GM13977 (cell line): Measurements from ENCODE around the gene HMGB1.

Experiments used
- DNase-seq: peaks from one replicate; pipeline ENCODE4 v3.0.0; 2012; ENCODE audit warnings: low spot score
- CTCF ChIP-seq: IDR thresholded peaks from 2 replicates; pipeline ENCODE4 v1.5.1; 2012; ENCODE audit warnings: mild to moderate bottlenecking, control low read depth; ENCODE audit not compliant: insufficient read depth; ENCODE audit errors: extremely low read depth, missing control alignments
- in situ Hi-C: fragments of 300-500 bp; cut with MboI; formaldehyde crosslinking; loops from one replicate; pipeline ENCODE4 v1.12.0; 2022; ENCODE audit warnings: low sequenced_read_pairs, low pct_unique_long_range_greater_than_20kb, mixed read lengths, inconsistent platforms; ENCODE audit not compliant: unreplicated experiment

The HMGB1 gene

GRCh38 chr13:30415430-30416030, 50.2 kb downstream of the HMGB1 start:
- TF ChIP-seq CTCF = no peak
- no peak for DNase-seq
- in situ Hi-C loops = no loop called here

GRCh38 chr13:30413842-30414241, 51.9 kb downstream of the HMGB1 start:
- no peak for TF ChIP-seq CTCF
- DNase-seq = no peak
- in situ Hi-C loops = no loop called here

GRCh38 chr13:30412346-30412745, 53.4 kb downstream of the HMGB1 start:
- TF ChIP-seq CTCF = no peak
- DNase-seq = no peak
- in situ Hi-C loops = no loop called here

- in situ Hi-C loops = no loop called here
- DNase-seq = no peak
- no peak for TF ChIP-seq CTCF
These were observed 55.0 kb downstream of the HMGB1 start for GRCh38 chr13:30410705-30411125.

- in situ Hi-C loops = no loop called here
- no peak for TF ChIP-seq CTCF
- no peak for DNase-seq
These were observed 55.6 kb downstream of the HMGB1 start for GRCh38 chr13:30409886-30410704.

- TF ChIP-seq CTCF = peak; percentile 78
- peak; percentile 89 for DNase-seq
- in situ Hi-C loops = no loop called here
These were observed 57.2 kb downstream of the HMGB1 start for GRCh38 chr13:30408319-30409101.
